GM12891 (cell line): Measurements from ENCODE around the gene UNC13C.

ENCODE experiments used
- POLR2A ChIP-seq: IDR thresholded peaks from 2 replicates; pipeline ENCODE4 v1.6.1; 2011; ENCODE audit warnings: low read depth, low read length, control low read depth
- POLR2AphosphoS5 ChIP-seq: IDR thresholded peaks from 2 replicates; pipeline ENCODE4 v1.6.1; 2011; ENCODE audit warnings: low read depth, low read length, control low read depth

DNA sequence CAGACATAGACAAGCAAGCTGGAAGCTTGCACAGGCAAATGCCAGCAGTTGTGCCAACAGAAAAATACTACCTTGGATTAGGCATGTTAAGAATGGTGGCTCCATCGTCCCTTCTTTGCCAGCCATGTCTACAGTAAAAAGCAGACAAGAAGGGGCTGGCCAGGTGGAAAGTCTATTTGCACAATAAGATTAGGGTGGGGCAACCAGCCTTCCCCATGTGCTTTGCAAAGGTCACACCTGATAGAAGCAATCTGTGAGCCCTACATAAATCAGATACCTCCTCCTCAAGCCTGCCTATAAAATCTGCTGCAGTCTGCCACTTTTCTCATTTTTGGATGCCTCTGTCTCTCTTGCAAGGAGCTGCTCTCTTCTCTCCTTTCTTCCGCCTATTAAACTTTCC is 662.6 kb downstream of the UNC13C start:
- TF ChIP-seq POLR2A (no peak), POLR2AphosphoS5 (no peak)
